SK-N-SH treated with all-trans-retinoic acid at 6 μM for 48 hours (cell line): ENCODE measurements around the gene MANBA.
A peak's percentile ranks its signal among the peaks of the same experiment; 100 is the strongest.

Experiments used
- ATAC-seq: fragments of 200-7000 bp; cut with Tn5 transposase; 3 replicates; pipeline ENCODE4 v1.9.1; 2020; ENCODE audit warnings: mild to moderate bottlenecking, moderate library complexity
- BACH2 ChIP-seq: fragments of 250-450 bp; sonication (Bioruptor Pico); IDR thresholded peaks from 2 replicates; pipeline ENCODE4 v1.9.0; 2021; ENCODE audit warnings: mild to moderate bottlenecking, borderline replicate concordance
- CSDC2 ChIP-seq: fragments of 250-450 bp; sonication (Bioruptor Pico); IDR thresholded peaks from 2 replicates; pipeline ENCODE4 v1.5.0; 2020; ENCODE audit warnings: mild to moderate bottlenecking, moderate library complexity
- ESRRG ChIP-seq: fragments of 250-450 bp; sonication (Bioruptor Pico); IDR thresholded peaks from 2 replicates; pipeline ENCODE4 v1.6.1; 2021; ENCODE audit warnings: mild to moderate bottlenecking
- GLIS3 ChIP-seq: fragments of 250-450 bp; sonication (Bioruptor Pico); IDR thresholded peaks from 2 replicates; pipeline ENCODE4 v1.5.0; 2020; ENCODE audit warnings: mild to moderate bottlenecking, moderate library complexity
- ISL1 ChIP-seq: fragments of 250-450 bp; sonication (Bioruptor Pico); IDR thresholded peaks from 2 replicates; pipeline ENCODE4 v2.1.2; 2022; ENCODE audit warnings: mild to moderate bottlenecking, moderate library complexity
- OSR1 ChIP-seq: fragments of 250-450 bp; sonication (Bioruptor Pico); IDR thresholded peaks from 2 replicates; pipeline ENCODE4 v1.8.0; 2022; ENCODE audit warnings: moderate library complexity, mild to moderate bottlenecking, inconsistent platforms
- PPARA ChIP-seq: fragments of 250-450 bp; sonication (Bioruptor Pico); IDR thresholded peaks from 2 replicates; pipeline ENCODE4 v1.5.0; 2020; ENCODE audit warnings: mild to moderate bottlenecking, borderline replicate concordance
- RARB ChIP-seq: fragments of 250-450 bp; sonication (Bioruptor Pico); IDR thresholded peaks from 2 replicates; pipeline ENCODE4 v1.8.0; 2021; ENCODE audit warnings: mild to moderate bottlenecking, moderate library complexity
- SNAI2 ChIP-seq: fragments of 250-450 bp; sonication (Bioruptor Pico); IDR thresholded peaks from 2 replicates; pipeline ENCODE4 v1.5.0; 2020; ENCODE audit warnings: mild to moderate bottlenecking, moderate library complexity
- TOX ChIP-seq: fragments of 250-450 bp; sonication (Bioruptor Pico); IDR thresholded peaks from 2 replicates; pipeline ENCODE4 v1.8.0; 2021; ENCODE audit warnings: mild to moderate bottlenecking, moderate library complexity, borderline replicate concordance
- ZC3H10 ChIP-seq: fragments of 250-450 bp; sonication (Bioruptor Pico); IDR thresholded peaks from 2 replicates; pipeline ENCODE4 v1.5.1; 2021; ENCODE audit warnings: mild to moderate bottlenecking, moderate library complexity
- ZFP3 ChIP-seq: fragments of 250-450 bp; sonication (Bioruptor Pico); IDR thresholded peaks from 2 replicates; pipeline ENCODE4 v1.5.0; 2020; ENCODE audit warnings: mild to moderate bottlenecking, moderate library complexity
- ZFP30 ChIP-seq: fragments of 450-650 bp; formaldehyde crosslinking; IDR thresholded peaks from 2 replicates; pipeline ENCODE4 v1.5.0; 2022; ENCODE audit warnings: mild to moderate bottlenecking, moderate library complexity
- ZNF565 ChIP-seq: fragments of 450-650 bp; formaldehyde crosslinking; conservative IDR thresholded peaks from 2 replicates; pipeline ENCODE4 v1.5.0; 2020; ENCODE audit warnings: low read depth, mild to moderate bottlenecking, moderate library complexity
- TF ChIP-seq, protein P1 (sequence below): fragments of 250-450 bp; sonication (Bioruptor Pico); IDR thresholded peaks from 2 replicates; pipeline ENCODE4 v1.8.0; 2021; ENCODE audit warnings: low read depth, mild to moderate bottlenecking, moderate library complexity, borderline replicate concordance
- TF ChIP-seq, protein P2 (sequence below): fragments of 250-450 bp; sonication (Bioruptor Pico); IDR thresholded peaks from 2 replicates; pipeline ENCODE4 v1.5.1; 2021; ENCODE audit warnings: mild to moderate bottlenecking, moderate library complexity
- TF ChIP-seq, protein P3 (sequence below): fragments of 250-450 bp; sonication (Bioruptor Pico); IDR thresholded peaks from 2 replicates; pipeline ENCODE4 v1.8.0; 2020; ENCODE audit warnings: mild to moderate bottlenecking, moderate library complexity, borderline replicate concordance
- TF ChIP-seq, protein P4 (sequence below): fragments of 250-450 bp; sonication (Bioruptor Pico); IDR thresholded peaks from 2 replicates; pipeline ENCODE4 v1.5.0; 2020; ENCODE audit warnings: mild to moderate bottlenecking, moderate library complexity
- TF ChIP-seq, protein P5 (sequence below): fragments of 250-450 bp; sonication (Bioruptor Pico); IDR thresholded peaks from 2 replicates; pipeline ENCODE4 v1.5.1; 2020; ENCODE audit warnings: low read depth, mild to moderate bottlenecking, moderate library complexity

The MANBA gene

DNA sequence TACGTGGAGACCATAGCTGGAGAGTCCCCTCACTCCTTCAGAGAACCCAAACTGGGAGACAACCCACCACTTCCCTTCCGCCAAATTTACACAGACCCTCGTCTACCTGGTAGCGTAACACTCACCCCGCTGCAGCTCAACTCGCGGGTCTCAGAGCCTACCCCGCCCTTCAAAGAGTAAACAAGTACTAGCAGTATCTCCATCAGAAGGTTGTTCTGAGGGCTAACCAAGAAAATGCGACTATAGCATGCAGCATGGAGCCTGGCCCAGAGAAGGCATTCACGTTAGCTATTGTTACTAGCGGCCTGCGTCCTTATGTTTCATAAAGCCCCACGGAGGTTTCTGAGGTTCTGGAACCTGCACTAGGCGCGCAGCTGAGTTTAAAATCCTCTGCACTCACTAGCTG is 531 bp upstream of the MANBA start:
- ATAC-seq = peak; percentile 35
- no peak for TF ChIP-seq SNAI2 (CRISPR knock-in tag)
- TF ChIP-seq, protein P1, sequence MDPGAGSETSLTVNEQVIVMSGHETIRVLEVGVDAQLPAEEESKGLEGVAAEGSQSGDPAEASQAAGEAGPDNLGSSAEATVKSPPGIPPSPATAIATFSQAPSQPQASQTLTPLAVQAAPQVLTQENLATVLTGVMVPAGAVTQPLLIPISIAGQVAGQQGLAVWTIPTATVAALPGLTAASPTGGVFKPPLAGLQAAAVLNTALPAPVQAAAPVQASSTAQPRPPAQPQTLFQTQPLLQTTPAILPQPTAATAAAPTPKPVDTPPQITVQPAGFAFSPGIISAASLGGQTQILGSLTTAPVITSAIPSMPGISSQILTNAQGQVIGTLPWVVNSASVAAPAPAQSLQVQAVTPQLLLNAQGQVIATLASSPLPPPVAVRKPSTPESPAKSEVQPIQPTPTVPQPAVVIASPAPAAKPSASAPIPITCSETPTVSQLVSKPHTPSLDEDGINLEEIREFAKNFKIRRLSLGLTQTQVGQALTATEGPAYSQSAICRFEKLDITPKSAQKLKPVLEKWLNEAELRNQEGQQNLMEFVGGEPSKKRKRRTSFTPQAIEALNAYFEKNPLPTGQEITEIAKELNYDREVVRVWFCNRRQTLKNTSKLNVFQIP (CRISPR knock-in tag) = no peak
- TF ChIP-seq TOX (CRISPR knock-in tag) = no peak
- TF ChIP-seq BACH2 (CRISPR knock-in tag) = no peak
- TF ChIP-seq ZFP30 (CRISPR knock-in tag) = no peak
- TF ChIP-seq, protein P2, sequence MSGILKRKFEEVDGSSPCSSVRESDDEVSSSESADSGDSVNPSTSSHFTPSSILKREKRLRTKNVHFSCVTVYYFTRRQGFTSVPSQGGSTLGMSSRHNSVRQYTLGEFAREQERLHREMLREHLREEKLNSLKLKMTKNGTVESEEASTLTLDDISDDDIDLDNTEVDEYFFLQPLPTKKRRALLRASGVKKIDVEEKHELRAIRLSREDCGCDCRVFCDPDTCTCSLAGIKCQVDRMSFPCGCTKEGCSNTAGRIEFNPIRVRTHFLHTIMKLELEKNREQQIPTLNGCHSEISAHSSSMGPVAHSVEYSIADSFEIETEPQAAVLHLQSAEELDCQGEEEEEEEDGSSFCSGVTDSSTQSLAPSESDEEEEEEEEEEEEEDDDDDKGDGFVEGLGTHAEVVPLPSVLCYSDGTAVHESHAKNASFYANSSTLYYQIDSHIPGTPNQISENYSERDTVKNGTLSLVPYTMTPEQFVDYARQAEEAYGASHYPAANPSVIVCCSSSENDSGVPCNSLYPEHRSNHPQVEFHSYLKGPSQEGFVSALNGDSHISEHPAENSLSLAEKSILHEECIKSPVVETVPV (CRISPR knock-in tag) = no peak
- TF ChIP-seq RARB (CRISPR knock-in tag) = no peak
- no peak for TF ChIP-seq GLIS3 (CRISPR knock-in tag)
- no peak for TF ChIP-seq CSDC2 (CRISPR knock-in tag)
- TF ChIP-seq ZNF565 (CRISPR knock-in tag) = no peak
- TF ChIP-seq ISL1 (CRISPR knock-in tag) = no peak
- TF ChIP-seq, all 23 proteins: peak for 0

DNA sequence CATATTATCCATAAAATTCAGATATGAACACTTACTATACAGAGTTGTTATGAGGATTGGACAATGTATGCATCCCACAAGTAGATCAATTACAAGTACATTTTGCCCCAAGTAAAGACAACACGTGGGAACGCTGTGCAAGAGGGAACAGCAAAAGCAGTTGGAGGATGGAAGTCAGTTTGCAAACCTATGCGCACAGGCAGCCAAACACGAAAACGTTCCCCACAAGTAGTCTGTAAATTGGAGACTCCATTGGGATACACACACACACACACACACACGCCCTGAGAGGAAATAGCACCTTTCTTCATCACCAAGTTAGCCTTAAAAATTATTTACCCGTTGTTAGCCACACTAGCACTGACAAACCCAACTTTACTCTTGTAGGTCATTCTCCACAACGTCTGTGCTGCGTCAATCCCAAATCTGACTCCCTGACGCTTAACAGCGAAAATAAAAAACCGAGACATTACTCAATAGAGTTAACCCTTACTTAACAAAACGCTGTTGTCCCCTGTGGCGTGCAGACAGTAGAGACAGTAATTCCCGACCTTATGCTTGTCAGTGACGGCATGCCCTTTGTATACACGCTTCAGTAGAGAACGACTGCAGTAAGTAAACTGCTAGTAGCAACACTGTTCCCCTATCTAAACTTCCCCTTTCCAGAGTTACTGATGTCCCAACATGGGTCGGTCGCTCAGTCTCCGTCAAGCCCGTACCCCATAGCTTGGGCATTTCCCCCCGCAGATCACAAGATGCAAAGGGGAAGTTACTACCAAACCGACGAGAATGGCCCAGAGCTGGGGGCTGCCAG is 730 bp downstream of the MANBA start:
- no peak for TF ChIP-seq ZNF565 (CRISPR knock-in tag)
- TF ChIP-seq, protein P2 (CRISPR knock-in tag) = no peak
- no peak for TF ChIP-seq CSDC2 (CRISPR knock-in tag)
- TF ChIP-seq ZFP30 (CRISPR knock-in tag) = no peak
- TF ChIP-seq OSR1 (CRISPR knock-in tag) = no peak
- no peak for TF ChIP-seq BACH2 (CRISPR knock-in tag)
- TF ChIP-seq ZFP3 (CRISPR knock-in tag) = no peak
- TF ChIP-seq GLIS3 (CRISPR knock-in tag) = no peak
- TF ChIP-seq ZC3H10 (CRISPR knock-in tag) = no peak
- TF ChIP-seq ISL1 (CRISPR knock-in tag) = no peak
- TF ChIP-seq, protein P3, sequence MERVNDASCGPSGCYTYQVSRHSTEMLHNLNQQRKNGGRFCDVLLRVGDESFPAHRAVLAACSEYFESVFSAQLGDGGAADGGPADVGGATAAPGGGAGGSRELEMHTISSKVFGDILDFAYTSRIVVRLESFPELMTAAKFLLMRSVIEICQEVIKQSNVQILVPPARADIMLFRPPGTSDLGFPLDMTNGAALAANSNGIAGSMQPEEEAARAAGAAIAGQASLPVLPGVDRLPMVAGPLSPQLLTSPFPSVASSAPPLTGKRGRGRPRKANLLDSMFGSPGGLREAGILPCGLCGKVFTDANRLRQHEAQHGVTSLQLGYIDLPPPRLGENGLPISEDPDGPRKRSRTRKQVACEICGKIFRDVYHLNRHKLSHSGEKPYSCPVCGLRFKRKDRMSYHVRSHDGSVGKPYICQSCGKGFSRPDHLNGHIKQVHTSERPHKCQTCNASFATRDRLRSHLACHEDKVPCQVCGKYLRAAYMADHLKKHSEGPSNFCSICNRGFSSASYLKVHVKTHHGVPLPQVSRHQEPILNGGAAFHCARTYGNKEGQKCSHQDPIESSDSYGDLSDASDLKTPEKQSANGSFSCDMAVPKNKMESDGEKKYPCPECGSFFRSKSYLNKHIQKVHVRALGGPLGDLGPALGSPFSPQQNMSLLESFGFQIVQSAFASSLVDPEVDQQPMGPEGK (CRISPR knock-in tag) = no peak
- TF ChIP-seq, protein P4, sequence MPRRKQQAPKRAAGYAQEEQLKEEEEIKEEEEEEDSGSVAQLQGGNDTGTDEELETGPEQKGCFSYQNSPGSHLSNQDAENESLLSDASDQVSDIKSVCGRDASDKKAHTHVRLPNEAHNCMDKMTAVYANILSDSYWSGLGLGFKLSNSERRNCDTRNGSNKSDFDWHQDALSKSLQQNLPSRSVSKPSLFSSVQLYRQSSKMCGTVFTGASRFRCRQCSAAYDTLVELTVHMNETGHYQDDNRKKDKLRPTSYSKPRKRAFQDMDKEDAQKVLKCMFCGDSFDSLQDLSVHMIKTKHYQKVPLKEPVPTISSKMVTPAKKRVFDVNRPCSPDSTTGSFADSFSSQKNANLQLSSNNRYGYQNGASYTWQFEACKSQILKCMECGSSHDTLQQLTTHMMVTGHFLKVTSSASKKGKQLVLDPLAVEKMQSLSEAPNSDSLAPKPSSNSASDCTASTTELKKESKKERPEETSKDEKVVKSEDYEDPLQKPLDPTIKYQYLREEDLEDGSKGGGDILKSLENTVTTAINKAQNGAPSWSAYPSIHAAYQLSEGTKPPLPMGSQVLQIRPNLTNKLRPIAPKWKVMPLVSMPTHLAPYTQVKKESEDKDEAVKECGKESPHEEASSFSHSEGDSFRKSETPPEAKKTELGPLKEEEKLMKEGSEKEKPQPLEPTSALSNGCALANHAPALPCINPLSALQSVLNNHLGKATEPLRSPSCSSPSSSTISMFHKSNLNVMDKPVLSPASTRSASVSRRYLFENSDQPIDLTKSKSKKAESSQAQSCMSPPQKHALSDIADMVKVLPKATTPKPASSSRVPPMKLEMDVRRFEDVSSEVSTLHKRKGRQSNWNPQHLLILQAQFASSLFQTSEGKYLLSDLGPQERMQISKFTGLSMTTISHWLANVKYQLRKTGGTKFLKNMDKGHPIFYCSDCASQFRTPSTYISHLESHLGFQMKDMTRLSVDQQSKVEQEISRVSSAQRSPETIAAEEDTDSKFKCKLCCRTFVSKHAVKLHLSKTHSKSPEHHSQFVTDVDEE (CRISPR knock-in tag) = no peak
- TF ChIP-seq SNAI2 (CRISPR knock-in tag) = no peak
- TF ChIP-seq, protein P5, sequence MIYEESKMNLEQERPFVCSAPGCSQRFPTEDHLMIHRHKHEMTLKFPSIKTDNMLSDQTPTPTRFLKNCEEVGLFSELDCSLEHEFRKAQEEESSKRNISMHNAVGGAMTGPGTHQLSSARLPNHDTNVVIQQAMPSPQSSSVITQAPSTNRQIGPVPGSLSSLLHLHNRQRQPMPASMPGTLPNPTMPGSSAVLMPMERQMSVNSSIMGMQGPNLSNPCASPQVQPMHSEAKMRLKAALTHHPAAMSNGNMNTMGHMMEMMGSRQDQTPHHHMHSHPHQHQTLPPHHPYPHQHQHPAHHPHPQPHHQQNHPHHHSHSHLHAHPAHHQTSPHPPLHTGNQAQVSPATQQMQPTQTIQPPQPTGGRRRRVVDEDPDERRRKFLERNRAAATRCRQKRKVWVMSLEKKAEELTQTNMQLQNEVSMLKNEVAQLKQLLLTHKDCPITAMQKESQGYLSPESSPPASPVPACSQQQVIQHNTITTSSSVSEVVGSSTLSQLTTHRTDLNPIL = no peak
- TF ChIP-seq, protein P1 (CRISPR knock-in tag) = no peak
- no peak for TF ChIP-seq TOX (CRISPR knock-in tag)
- no peak for TF ChIP-seq ESRRG
- TF ChIP-seq PPARA (CRISPR knock-in tag) = no peak
- TF ChIP-seq RARB (CRISPR knock-in tag) = no peak
- peak; percentile 53 for ATAC-seq
